Inflammatory macrophage (primary cell): ENCODE measurements around the gene ZAP70.
A peak's percentile ranks its signal among the peaks of the same experiment; 100 is the strongest.

Source experiments
- DNase-seq, 2 donors: peaks; one replicate each; pipeline ENCODE4 v3.0.0-alpha.2; 2020 to 2022

Gene ZAP70

GRCh38 chr2:97755491-97755890 lies 42.1 kb downstream of the ZAP70 start:
- no peak for DNase-seq

DNA sequence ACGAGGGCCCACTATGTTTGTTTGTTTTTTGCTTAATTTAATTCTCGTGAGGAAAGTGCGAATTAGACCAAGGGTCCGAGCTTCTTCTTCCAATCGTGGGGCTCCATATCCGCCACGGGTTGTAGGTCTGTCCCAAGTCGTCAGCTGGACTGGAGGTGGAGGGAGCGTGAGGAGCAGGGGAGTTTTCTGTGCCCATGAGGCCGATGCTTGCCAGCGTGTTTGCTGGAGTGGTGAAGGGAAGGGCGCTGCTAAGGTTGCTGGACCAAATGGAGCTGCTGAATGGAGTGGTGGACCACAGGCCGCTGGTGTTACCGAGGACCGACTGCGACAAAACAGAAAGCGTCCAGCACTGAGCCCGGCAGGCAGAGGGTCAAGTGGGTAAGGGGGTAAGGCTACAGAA lies 43.7 kb downstream of the ZAP70 start:
- DNase-seq, result no peak

GRCh38 chr2:97758131-97758705 lies 44.8 kb downstream of the ZAP70 start:
- DNase-seq, result no peak

DNA sequence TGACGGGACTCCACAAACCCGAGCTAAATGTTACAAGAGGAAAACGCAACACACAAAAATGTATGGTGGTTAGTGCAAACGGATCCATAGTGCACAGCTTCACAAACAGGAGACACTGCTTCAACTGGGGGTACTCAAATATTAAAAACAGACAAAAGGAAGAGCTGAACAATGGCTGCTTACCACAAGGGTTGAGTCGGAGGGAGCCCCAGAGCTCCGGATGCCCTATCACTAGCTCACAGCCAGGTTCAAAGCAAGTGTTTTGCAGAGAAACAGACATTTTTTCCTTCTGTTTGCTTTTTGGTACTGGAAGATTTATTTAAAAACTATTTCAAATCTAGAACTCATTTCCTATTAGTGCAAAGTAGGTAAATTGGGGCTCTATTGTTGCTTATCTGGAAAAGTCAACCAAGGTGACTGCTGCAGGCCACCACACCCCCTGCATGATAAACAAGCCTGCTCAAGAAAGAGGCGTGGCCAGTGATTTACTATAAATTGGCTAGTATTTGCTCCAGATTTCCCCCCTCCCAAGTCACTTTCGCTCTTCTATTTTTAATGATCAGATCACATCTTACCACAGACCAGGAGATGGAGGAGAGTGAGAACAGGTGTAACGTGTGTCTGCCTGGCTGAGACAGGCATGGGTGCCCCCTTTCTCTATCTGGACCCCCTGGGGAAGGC lies 46.5 kb downstream of the ZAP70 start:
- no peak for DNase-seq

DNA sequence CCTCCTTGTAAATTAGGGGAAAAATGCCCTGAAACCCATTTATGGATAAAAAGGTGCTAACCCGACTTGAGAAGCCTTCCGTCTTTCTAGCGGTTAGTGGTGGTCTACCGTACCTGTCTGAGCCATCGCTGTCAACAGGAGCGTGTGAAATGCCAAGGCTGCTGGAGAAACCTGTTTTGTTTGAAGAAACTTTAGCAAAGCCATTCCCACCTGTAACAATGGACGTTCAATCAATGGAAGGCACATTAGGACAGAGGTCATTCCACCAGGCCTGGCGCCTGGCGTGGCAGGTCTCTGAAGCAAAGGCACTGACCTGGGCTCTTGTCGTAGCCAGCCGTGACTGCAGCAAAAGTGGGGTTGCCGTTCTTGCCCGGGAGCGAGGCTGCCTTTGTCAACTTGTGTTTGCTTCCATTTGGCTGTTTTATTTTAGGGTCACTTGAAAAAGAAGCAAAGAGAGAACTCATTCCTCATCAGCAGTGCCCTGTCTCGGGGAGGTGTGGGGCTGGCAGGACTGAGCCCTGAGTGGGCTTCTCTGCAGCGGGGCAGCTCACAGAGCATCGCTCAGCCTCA lies 47.2 kb downstream of the ZAP70 start:
- DNase-seq, result no peak

- DNase-seq, result no peak
Measured at GRCh38 chr2:97761192-97761591, 47.8 kb downstream of the ZAP70 start.

GRCh38 chr2:97763176-97763845 lies 49.9 kb downstream of the ZAP70 start:
- peak in 1 of 2 donors; percentile 16 for DNase-seq

DNA sequence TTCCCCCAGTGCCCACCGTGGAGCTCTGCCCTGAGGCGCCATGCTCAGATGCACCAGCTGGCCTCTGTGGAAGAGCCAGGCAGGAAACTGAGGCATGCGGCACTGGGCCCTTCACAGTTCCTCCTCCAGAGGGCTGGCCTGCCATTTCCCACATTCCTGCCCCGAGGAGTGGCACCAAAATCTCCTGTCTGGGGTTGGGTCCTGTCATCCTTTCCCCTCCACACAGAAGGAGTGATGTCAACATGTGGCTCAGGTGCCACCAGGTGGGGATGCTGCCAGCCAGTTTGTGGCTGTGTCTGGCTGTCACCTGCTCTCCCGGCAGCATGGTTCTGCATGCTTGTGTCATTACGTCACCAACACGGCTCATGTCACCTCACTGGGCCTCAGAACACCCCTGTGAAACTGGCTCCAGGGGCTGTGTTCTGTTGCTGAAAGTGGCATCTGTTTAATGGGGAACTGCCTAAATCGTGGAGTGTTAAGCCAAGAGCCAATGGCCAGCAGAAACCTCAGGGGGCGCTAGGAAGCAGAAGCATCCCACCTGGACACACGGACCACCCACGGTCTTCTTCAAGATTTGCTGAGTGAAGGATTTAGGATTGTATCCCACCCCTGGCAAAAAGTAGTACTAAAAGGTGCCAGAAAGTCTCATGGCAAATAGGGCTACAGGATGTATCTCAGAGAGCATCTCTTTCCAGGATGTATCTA lies 51.3 kb downstream of the ZAP70 start:
- no peak for DNase-seq

- DNase-seq, result no peak
Measured at GRCh38 chr2:97765933-97766332, 52.6 kb downstream of the ZAP70 start.

DNA sequence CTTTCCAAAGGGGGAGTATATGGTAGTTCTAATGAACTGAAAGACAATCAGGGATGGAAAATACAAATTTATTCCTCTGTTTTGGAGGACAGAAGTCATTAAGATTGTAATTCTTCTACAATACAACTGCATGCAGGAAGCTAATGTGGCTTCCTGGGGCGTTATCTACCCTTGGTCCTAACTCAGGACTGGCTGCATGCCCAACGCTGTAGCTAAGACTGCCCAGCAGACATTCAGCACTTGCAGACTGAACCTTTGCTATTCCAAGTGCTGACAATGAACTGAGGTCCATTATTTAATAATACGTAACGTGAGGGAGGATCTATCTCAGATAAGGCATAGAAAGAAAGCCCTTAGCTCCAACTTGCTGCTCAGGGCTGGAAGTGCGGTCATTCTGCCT lies 53.2 kb downstream of the ZAP70 start:
- no peak for DNase-seq

DNA sequence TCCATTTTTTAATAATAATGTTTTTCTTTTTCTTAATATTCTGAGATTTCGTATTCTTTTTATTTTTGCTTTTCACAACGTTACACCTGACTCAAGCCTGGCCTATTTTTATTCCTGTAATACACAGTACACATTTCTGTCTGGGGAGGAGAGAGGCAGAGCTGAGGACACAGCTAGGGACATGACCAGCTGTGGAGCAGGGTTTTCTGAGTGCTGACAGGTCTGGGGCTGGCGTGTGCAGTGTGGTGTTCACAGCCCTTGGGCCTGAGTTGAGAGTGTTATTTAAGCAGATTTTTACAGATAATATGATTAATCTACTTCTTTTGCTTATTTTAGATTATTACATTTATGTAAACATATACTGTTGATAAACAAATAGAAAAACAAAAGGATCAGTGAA lies 55.9 kb downstream of the ZAP70 start:
- no peak for DNase-seq

- DNase-seq, result no peak
Measured at GRCh38 chr2:97769711-97770110, 56.3 kb downstream of the ZAP70 start.

DNA sequence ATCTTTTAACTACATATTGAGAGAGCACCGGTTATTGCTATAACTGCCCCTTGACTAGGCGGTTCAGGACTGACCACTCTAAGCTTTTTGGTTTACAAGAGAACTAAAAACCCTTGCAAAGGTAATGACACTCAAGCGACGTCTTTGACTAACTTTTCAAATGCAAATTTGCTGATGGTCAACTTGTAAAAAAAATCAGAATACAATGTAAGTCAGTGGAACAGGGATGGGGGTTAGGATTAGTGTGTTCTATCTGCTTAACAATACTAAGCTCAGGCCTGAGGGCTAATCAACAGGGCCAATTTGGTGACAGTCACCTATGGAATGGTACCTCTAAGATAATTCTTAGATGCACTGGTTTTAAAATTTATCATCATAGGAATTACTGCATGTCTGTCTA lies 57.1 kb downstream of the ZAP70 start:
- no peak for DNase-seq

- DNase-seq, result peak in 1 of 2 donors; percentile 6
Measured at GRCh38 chr2:97774425-97774824, 61.0 kb downstream of the ZAP70 start.

- DNase-seq, result no peak
Measured at GRCh38 chr2:97775074-97775473, 61.7 kb downstream of the ZAP70 start.

DNA sequence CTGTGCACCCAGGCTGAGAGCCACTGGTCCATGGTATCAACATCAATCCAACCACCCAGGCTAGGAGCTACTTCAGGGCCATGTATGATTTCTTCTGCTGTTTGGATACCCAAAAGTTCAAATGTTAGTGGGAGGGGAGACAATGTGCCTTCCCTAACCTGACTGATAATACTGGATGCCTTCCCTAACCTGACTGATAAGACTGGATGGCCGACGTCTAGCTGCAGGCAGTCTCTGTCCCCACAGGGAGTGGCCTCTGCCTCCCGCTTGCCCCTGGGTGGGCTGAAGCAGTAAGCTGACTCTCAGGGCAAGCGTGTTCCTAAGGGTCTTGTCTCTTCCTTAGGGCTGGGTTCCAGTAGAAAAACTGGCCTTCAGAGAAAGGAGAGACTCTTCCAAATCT lies 65.8 kb downstream of the ZAP70 start:
- DNase-seq, result no peak

DNA sequence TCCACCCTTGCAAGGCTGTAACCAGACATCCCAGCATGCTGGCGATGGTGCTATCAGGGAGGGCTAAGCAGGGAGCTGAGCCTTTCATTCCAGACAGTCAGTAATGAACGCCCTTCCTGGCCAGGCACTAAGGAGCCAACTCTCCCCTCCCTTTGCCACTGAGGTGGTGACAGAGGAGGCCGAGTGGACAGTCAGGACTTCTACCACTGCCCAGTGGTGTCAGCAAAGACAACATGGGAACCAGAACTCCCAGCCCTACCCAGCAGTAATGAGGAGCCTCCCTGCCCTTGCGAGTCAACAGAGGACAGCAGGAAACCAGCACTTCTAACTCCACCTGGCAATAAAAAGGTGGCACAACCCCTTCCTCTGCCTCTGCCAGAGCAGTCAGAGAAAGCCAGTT lies 68.6 kb downstream of the ZAP70 start:
- no peak for DNase-seq

DNA sequence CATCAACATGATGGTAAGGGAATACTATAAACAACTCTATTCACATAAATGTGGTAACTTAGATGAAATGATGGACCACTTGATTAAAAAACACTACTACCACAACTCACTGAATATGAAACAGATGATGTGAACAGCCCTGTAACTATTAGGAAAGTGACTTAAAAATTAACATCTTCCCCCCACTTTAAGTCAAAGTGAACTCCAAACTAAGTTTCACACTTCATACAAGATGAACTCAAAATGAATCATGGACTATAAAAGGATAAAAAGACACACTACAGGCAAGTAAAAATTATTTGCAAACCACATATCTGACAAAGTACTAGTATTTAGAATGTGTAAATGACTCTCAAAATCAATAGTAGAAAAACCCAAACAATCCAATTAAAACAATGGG lies 71.6 kb downstream of the ZAP70 start:
- DNase-seq, result no peak

DNA sequence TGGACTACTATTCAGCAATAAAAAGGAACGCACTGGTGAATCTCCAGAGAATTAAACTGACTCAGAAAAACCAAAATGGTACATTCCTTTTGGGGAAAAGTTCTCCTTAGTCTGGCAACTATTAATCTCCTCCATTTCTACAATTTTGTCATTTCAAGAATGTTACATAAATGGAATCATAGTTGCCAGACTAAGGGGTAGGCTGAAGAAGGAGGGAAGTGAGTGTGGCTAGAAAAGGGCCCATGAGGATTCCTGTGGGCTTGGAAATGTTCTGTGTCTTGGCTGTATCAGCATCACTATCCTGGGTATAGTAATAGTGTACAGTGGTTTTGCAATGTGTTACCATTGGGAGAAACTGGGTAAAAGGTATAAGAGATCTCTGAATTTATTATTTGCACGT lies 72.4 kb downstream of the ZAP70 start:
- DNase-seq, result no peak

- no peak for DNase-seq
Measured at GRCh38 chr2:97788986-97789644, 75.7 kb downstream of the ZAP70 start.
